ENCODE measurements around the gene FBXL20. TPM values are rescaled to one million over a fixed set of nuclear protein-coding genes. Genes with fewer than 3 reads are reported as not detected.

Gene FBXL20
- total RNA-seq, 1 donor from 2014 or later = 27.1 TPM

- no peaks in the 10 kb centered on the region for H3K9me3 ChIP-seq
- intact Hi-C loops (cut with DNase I) = no loop called here
- peak overlapping the region in 1 of 2 donors; percentile 94 for H3K27ac ChIP-seq
- no peak overlapping the region for H3K4me3 ChIP-seq
- DNase-seq (ENCODE audit: low spot score in 2 of 2) = no peak
- peaks cover 10 to 37% of the 10 kb centered on the region in 2 donors for H3K4me1 ChIP-seq
- no peak for TF ChIP-seq CTCF (IDR thresholded peaks at IDR 0.05)
- no peaks in the 10 kb centered on the region for H3K27me3 ChIP-seq
- H3K36me3 ChIP-seq = peaks cover 0 to 4% of the 10 kb centered on the region in 2 donors
These were observed 187.6 kb downstream of the FBXL20 start for GRCh38 chr17:39213852-39214251.

- Histone ChIP-seq H3K27ac (peak overlapping the region; percentile 54 to 94), H3K36me3 (peaks cover 0 to 4% of the 10 kb centered on the region in 2 donors), H3K9me3 (no peaks in the 10 kb centered on the region), H3K4me1 (peaks cover 16 to 38% of the 10 kb centered on the region in 2 donors), H3K27me3 (no peaks in the 10 kb centered on the region), H3K4me3 (no peak overlapping the region)
- intact Hi-C loops (cut with DNase I) = no loop called here
- no peak for TF ChIP-seq CTCF (IDR thresholded peaks at IDR 0.05)
- no peak for DNase-seq (ENCODE audit: low spot score in 2 of 2)
These were observed 188.5 kb downstream of the FBXL20 start for GRCh38 chr17:39212841-39213480.

GRCh38 chr17:39212195-39212810 is 189.1 kb downstream of the FBXL20 start:
- peaks cover 16 to 32% of the 10 kb centered on the region in 2 donors for H3K4me1 ChIP-seq
- peaks cover 0 to 4% of the 10 kb centered on the region in 2 donors for H3K36me3 ChIP-seq
- no peaks in the 10 kb centered on the region for H3K27me3 ChIP-seq
- TF ChIP-seq CTCF (IDR thresholded peaks at IDR 0.05) = no peak
- no peaks in the 10 kb centered on the region for H3K9me3 ChIP-seq
- H3K4me3 ChIP-seq = no peak overlapping the region
- no peak for DNase-seq (ENCODE audit: low spot score in 2 of 2)
- intact Hi-C loops (cut with DNase I) = no loop called here
- H3K27ac ChIP-seq = peak overlapping the region; percentile 54 to 94

GRCh38 chr17:39210093-39210434 is 191.4 kb downstream of the FBXL20 start:
- peak overlapping the region; percentile 82 to 94 for H3K27ac ChIP-seq
- DNase-seq (ENCODE audit: low spot score in 2 of 2) = no peak
- intact Hi-C loops (cut with DNase I) = no loop called here

More at GRCh38 chr17:39210093-39210434, 191.4 kb downstream of the FBXL20 start:
- Histone ChIP-seq H3K4me3 (peak overlapping the region; percentile 32 to 68), H3K9me3 (no peaks in the 10 kb centered on the region), H3K4me1 (peaks cover 16 to 30% of the 10 kb centered on the region in 2 donors), H3K27me3 (no peaks in the 10 kb centered on the region), H3K36me3 (peaks cover 2% of the 10 kb centered on the region in 2 donors)
- TF ChIP-seq CTCF (IDR thresholded peaks at IDR 0.05) = no peak
